HEK293T (cell line): ENCODE measurements around the gene EIPR1.

Experiments used
- ARNT ChIP-seq: fragments of 450-650 bp; IDR thresholded peaks from 2 replicates; pipeline ENCODE4 v1.6.1; 2017; ENCODE audit warnings: mild to moderate bottlenecking
- ELF4 ChIP-seq: fragments of 450-650 bp; IDR thresholded peaks from 2 replicates; pipeline ENCODE4 v1.6.1; 2017; ENCODE audit warnings: antibody characterized with exemption
- FOXA1 ChIP-seq: fragments of 450-650 bp; IDR thresholded peaks from 2 replicates; pipeline ENCODE4 v1.6.1; 2016; ENCODE audit warnings: mild to moderate bottlenecking
- FOXM1 ChIP-seq: fragments of 450-650 bp; IDR thresholded peaks from 2 replicates; pipeline ENCODE4 v1.6.1; 2017; ENCODE audit warnings: mild to moderate bottlenecking, borderline replicate concordance
- L3MBTL2 ChIP-seq: fragments of 450-650 bp; conservative IDR thresholded peaks from 2 replicates; pipeline ENCODE4 v1.6.1; 2016; ENCODE audit warnings: mild to moderate bottlenecking
- SP1 ChIP-seq: fragments of 450-650 bp; IDR thresholded peaks from 2 replicates; pipeline ENCODE4 v1.6.1; 2017
- ZNF384 ChIP-seq: fragments of 450-650 bp; IDR thresholded peaks from 2 replicates; pipeline ENCODE4 v1.6.1; 2016
- TF ChIP-seq, protein P1 (sequence below): fragments of 450-650 bp; IDR thresholded peaks from 2 replicates; pipeline ENCODE4 v1.6.1; 2016

DNA sequence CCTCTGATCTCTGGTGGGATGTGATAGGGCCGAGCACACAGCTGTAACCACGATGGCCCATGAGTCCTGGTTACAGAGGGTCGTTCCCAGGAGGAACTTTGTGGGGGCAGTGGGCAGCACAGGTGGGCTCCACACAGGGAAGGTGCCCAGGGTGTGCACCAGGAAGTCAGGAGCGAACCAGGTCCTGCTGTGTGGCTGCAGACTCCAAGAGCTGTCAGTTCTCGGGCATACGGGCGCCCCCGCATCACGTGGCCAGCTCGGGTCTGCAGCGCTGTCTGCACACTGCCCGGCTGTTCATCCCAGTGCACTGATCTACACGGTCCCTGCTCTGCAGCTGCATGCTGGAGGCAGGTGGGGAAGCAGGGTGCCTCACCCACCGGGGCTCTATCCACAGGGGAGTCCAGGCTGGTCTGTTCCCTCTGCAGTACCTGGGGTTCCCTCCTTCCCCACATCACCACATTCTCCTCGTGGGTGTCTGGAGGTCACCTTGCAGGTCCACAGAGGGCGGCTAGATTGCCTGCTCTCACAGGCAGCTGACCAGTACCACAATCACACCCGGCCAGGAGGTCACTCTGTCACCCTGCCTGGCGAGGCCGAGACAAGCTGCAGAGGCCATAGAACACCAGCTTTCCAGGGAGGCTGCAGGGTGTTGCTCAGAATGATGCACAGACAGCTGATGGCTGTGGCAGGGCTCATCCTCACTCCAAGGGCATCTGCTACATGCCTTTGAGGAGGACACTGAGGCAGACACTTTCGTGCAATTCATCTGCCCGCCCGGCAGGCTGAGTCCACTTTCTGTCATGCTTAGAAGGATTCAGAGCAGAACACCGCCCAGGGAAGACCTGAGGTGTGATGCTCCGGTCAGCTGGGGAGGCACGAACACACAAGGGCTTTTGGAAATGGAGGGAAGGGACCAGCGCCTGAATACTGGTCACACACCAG, 202.7 kb downstream of the EIPR1 start:
- no peak for TF ChIP-seq FOXA1
- TF ChIP-seq L3MBTL2: no peak
- TF ChIP-seq ZNF384: no peak
- TF ChIP-seq FOXM1: no peak
- no peak for TF ChIP-seq ARNT
- no peak for TF ChIP-seq ELF4
- TF ChIP-seq, protein P1, sequence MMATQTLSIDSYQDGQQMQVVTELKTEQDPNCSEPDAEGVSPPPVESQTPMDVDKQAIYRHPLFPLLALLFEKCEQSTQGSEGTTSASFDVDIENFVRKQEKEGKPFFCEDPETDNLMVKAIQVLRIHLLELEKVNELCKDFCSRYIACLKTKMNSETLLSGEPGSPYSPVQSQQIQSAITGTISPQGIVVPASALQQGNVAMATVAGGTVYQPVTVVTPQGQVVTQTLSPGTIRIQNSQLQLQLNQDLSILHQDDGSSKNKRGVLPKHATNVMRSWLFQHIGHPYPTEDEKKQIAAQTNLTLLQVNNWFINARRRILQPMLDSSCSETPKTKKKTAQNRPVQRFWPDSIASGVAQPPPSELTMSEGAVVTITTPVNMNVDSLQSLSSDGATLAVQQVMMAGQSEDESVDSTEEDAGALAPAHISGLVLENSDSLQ: no peak
- no peak for TF ChIP-seq SP1
